Measurements from ENCODE around the gene TES.

DNA sequence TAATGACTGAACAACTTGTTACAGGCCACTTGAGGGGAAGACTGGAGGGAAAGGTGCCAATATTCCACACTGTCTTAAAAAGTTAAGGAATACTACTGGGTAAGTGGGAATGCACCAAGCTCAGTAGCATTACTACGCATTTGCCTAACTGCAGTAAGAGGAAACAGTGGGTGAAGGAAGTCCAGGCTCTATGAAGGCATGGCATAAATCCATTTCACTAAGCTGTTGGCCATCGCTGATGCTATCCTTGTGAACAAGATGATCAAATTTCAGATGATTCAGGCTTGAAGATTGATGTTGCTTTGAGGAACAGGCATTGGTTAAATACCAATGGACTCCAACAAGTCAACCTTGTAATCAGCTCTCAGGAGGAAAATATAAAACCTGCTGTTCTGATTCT, 44.2 kb upstream of the TES start:
- TF ChIP-seq POLR2A (IDR thresholded peaks at IDR 0.05) (no peak), EP300 (IDR thresholded peaks at IDR 0.05) (no peak)

All from gastroesophageal sphincter (tissue), 2 donors.